GM12878 (cell line): ENCODE results near the gene SLITRK6. TPM values are rescaled to one million over a fixed set of nuclear protein-coding genes. Genes with fewer than 3 reads are reported as not detected.

Source experiments
- ATAC-seq: fragments of 200-7000 bp; cut with Tn5 transposase; 3 replicates; pipeline ENCODE4 v1.9.1; 2020; ENCODE audit warnings: mild to moderate bottlenecking, moderate library complexity
- BruUV-seq: library from RNA; stranded (reverse); fragments of 400-500 nt; replicated peaks from 2 replicates; lab custom pipeline; 2021; lab: Mats Ljungman, UMichigan
- CTCF ChIA-PET: fragments of 300-600 bp; sonication (Branson Sonifier 250); formaldehyde crosslinking; extraction: SDS; loops from one replicate; lab custom pipeline; 2021; ENCODE audit warnings: inconsistent platforms; lab: Yijun Ruan, JAX
- POLR2A ChIA-PET: fragments of 350-600 bp; formaldehyde crosslinking; extraction: SDS; loops from one replicate; lab custom pipeline; 2021; ENCODE audit warnings: inconsistent platforms; lab: Charles Lee
- RAD21 ChIA-PET: fragments of 300-600 bp; sonication (Branson Sonifier 250); formaldehyde crosslinking; loops from one replicate; lab custom pipeline; 2023; ENCODE audit warnings: antibody characterized with exemption; ENCODE audit not compliant: unreplicated experiment; lab: Charles Lee
- SMC1A ChIA-PET: fragments of 300-600 bp; sonication (Branson Sonifier 250); formaldehyde crosslinking; loops from one replicate; lab custom pipeline; 2023; ENCODE audit not compliant: unreplicated experiment, uncharacterized antibody; lab: Charles Lee
- DNase-seq: peaks from one replicate; pipeline ENCODE4 v3.0.0-alpha.2; 2011; ENCODE audit warnings: low read depth, low spot score
- FAIRE-seq: peaks from 3 replicates; lab custom pipeline; 2011; peaks lifted over from hg19 to GRCh38; lab: Jason Lieb, UNC
- H2AFZ ChIP-seq: 2 replicates; pipeline ENCODE4 v1.6.0; 2011; ENCODE audit warnings: low read depth, low read length, control low read depth; ENCODE audit not compliant: control insufficient read depth
- H3K27ac ChIP-seq: 2 replicates; pipeline ENCODE4 v1.5.1; 2011; ENCODE audit warnings: control low read depth; ENCODE audit not compliant: control insufficient read depth, insufficient read depth
- H3K27me3 ChIP-seq, 2 experiments: replicated peaks in 1 of 2; 2 replicates each; pipeline versions ENCODE4 v1.6.0 to v1.6.1; 2011; ENCODE audit warnings: low read length in 1 of 2; ENCODE audit not compliant: control insufficient read depth in 2 of 2, insufficient read depth in 2 of 2
- H3K36me3 ChIP-seq, 2 experiments: 2 replicates each; pipeline ENCODE4 v1.5.1; 2011; ENCODE audit warnings: low read length in 1 of 2; ENCODE audit not compliant: control insufficient read depth in 2 of 2, insufficient read depth in 2 of 2
- H3K4me1 ChIP-seq: 2 replicates; pipeline ENCODE4 v1.6.1; 2011; ENCODE audit warnings: mild to moderate bottlenecking, low read length, moderate library complexity, mixed read lengths; ENCODE audit not compliant: control insufficient read depth, insufficient read depth
- H3K4me2 ChIP-seq: 2 replicates; pipeline ENCODE4 v1.6.0; 2011; ENCODE audit warnings: control low read depth; ENCODE audit not compliant: control insufficient read depth, insufficient read depth
- H3K4me3 ChIP-seq: fragments of 200-600 bp; sonication (generic); 2 replicates; pipeline ENCODE4 v1.5.1; 2016
- H3K79me2 ChIP-seq: 2 replicates; pipeline ENCODE4 v1.6.0; 2011; ENCODE audit warnings: low read length; ENCODE audit not compliant: control insufficient read depth, insufficient read depth
- H3K9ac ChIP-seq: 2 replicates; pipeline ENCODE4 v1.8.0; 2011; ENCODE audit warnings: low read length, control low read depth, mixed read lengths; ENCODE audit not compliant: control insufficient read depth, insufficient read depth
- H3K9me3 ChIP-seq: replicated peaks from 3 replicates; pipeline ENCODE4 v1.5.1; 2011; ENCODE audit warnings: mild to moderate bottlenecking, low read length; ENCODE audit not compliant: control insufficient read depth, insufficient read depth
- H4K20me1 ChIP-seq: 2 replicates; pipeline ENCODE4 v1.6.0; 2011; ENCODE audit not compliant: control insufficient read depth, insufficient read depth
- EGR1 ChIP-seq, 2 experiments: IDR thresholded peaks; 1 replicate in 1 of 2; 2 replicates in 1 of 2; pipeline ENCODE4 v1.6.1; 2011 to 2012; ENCODE audit warnings: low read depth in 2 of 2, low read length in 2 of 2, borderline replicate concordance in 1 of 2, mild to moderate bottlenecking in 1 of 2, moderate library complexity in 1 of 2
- HDAC2 ChIP-seq: fragments of 200-600 bp; sonication (generic); IDR thresholded peaks from 2 replicates; pipeline ENCODE4 v1.6.1; 2017
- JUNB ChIP-seq: IDR thresholded peaks from 2 replicates; pipeline ENCODE4 v1.6.1; 2016; ENCODE audit warnings: antibody characterized with exemption, mild to moderate bottlenecking
- MTA2 ChIP-seq: fragments of 450-650 bp; IDR thresholded peaks from 2 replicates; pipeline ENCODE4 v1.6.1; 2016; ENCODE audit warnings: low read depth, mild to moderate bottlenecking, moderate library complexity
- MYC ChIP-seq: IDR thresholded peaks from 2 replicates; pipeline ENCODE4 v1.6.1; 2011; ENCODE audit warnings: mild to moderate bottlenecking, low read length, moderate library complexity, inconsistent platforms; ENCODE audit not compliant: insufficient read depth, insufficient replicate concordance, insufficient read length, severe bottlenecking
- POU2F2 ChIP-seq: IDR thresholded peaks from 3 replicates; pipeline ENCODE4 v1.6.1; 2011; ENCODE audit warnings: low read depth, mild to moderate bottlenecking, low read length, borderline replicate concordance
- RBBP5 ChIP-seq: fragments of 200-600 bp; sonication (generic); conservative IDR thresholded peaks from 2 replicates; pipeline ENCODE4 v1.6.1; 2016
- RUNX3 ChIP-seq: IDR thresholded peaks from 2 replicates; pipeline ENCODE4 v1.6.1; 2012; ENCODE audit warnings: low read length, inconsistent platforms
- TBL1XR1 ChIP-seq: IDR thresholded peaks from 2 replicates; pipeline ENCODE4 v1.6.1; 2012; ENCODE audit warnings: low read depth, low read length, improper control_type of control experiment
- YBX1 ChIP-seq: fragments of 450-650 bp; IDR thresholded peaks from 2 replicates; pipeline ENCODE4 v1.6.1; 2016; ENCODE audit warnings: antibody characterized with exemption
- ZNF217 ChIP-seq: fragments of 450-650 bp; IDR thresholded peaks from 2 replicates; pipeline ENCODE4 v1.6.1; 2017; ENCODE audit warnings: antibody characterized with exemption, mild to moderate bottlenecking
- ZNF24 ChIP-seq: fragments of 450-650 bp; IDR thresholded peaks from 2 replicates; pipeline ENCODE4 v1.6.1; 2017; ENCODE audit warnings: antibody characterized with exemption, mild to moderate bottlenecking
- ZNF622 ChIP-seq: fragments of 450-650 bp; IDR thresholded peaks from 2 replicates; pipeline ENCODE4 v1.6.1; 2017; ENCODE audit warnings: mild to moderate bottlenecking, inconsistent platforms
- WGBS: methylation state at CpG from one replicate; pipeline ENCODE4 v1.1.6; 2016; ENCODE audit warnings: low lambda C conversion rate; ENCODE audit not compliant: insufficient replicate concordance, insufficient coverage; ENCODE audit errors: missing lambda C conversion rate; 5-methylcytosine and 5-hydroxymethylcytosine counted together
- in situ Hi-C: fragments of 300-500 bp; cut with MboI; formaldehyde crosslinking; loops from 9 replicates; pipeline ENCODE4 v1.14.3; 2018; ENCODE audit warnings: mixed read lengths
- intact Hi-C: fragments of 100-400 bp; cut with micrococcal nuclease; formaldehyde crosslinking; loops from one replicate; pipeline ENCODE4 v1.14.2; 2022; ENCODE audit not compliant: unreplicated experiment
- polyA plus RNA-seq, 11 experiments: library from polyadenylated mRNA; depleted of rRNA in 4 of 11; unstranded in 6 of 11; stranded (reverse) in 5 of 11; fragments of >200 nt; fragmentation: Nextera tagmentation in 4 of 11; fragmentation: Illumina TruSeq in 1 of 11; extraction: Ambion mirVana in 4 of 11; extraction: Trizol in 1 of 11; gene quantifications; 1 replicate in 1 of 11; 2 replicates in 10 of 11; pipeline versions ENCODE4 v1.2.1 to v1.2.3, GENCODE V29; 2011 to 2016; ENCODE audit warnings: inconsistent platforms in 2 of 11, missing spikeins in 2 of 11, low read depth in 1 of 11
- total RNA-seq, 4 experiments: library from RNA; depleted of rRNA in 3 of 4; stranded (reverse); fragments of >200 nt in 3 of 4; fragmentation: Illumina TruSeq in 1 of 4; extraction: Trizol in 1 of 4; gene quantifications; 2 replicates each; pipeline versions ENCODE4 v1.2.1 to v1.2.3, GENCODE V29; 2013 to 2021
- TF ChIP-seq, protein P1 (sequence below): fragments of 450-650 bp; IDR thresholded peaks from 2 replicates; pipeline ENCODE4 v1.6.1; 2018; ENCODE audit warnings: mild to moderate bottlenecking, low read depth, moderate library complexity; ENCODE audit not compliant: partially characterized antibody
- TF ChIP-seq, protein P2 (sequence below): fragments of 450-650 bp; IDR thresholded peaks from 2 replicates; pipeline ENCODE4 v1.6.1; 2017; ENCODE audit warnings: low read depth, mild to moderate bottlenecking, moderate library complexity

The SLITRK6 gene
- total and polyA plus RNA-seq, 10 of the 15 experiments (the other 5 are each of a cell fraction or from before 2014, with no cell fraction given) = not detected

DNA sequence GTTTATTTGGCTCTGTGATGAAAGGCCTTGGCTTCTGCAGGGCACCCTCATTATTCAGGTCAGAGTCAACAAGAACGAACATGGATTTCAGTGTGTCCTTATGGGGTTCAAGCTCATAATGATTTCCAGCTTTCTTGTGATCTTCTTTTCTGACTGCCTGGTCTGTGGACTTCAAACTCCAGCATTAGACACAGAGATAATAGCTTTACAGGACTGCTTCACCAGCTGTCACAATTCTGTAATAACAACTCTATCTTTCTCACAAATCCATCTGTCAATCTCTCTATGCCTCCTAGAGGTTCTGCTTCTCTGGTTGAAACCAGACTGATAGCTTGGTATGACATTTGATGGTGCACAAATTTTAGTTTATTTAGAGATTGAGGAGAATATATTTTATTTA, 13.1 kb upstream of the SLITRK6 start:
- Histone ChIP-seq H3K27me3 (no peaks in the 10 kb centered on the region), H3K36me3 (no peaks in the 10 kb centered on the region), H4K20me1 (no peaks in the 10 kb centered on the region), H3K9ac (no peak overlapping the region), H3K4me2 (no peak overlapping the region), H3K27ac (no peak overlapping the region), H3K4me3 (no peak overlapping the region), H2AFZ (no peak overlapping the region), H3K79me2 (no peaks in the 10 kb centered on the region), H3K9me3 (no peaks in the 10 kb centered on the region), H3K4me1 (no peaks in the 10 kb centered on the region)
- TF ChIP-seq MTA2 (no peak), JUNB (no peak), HDAC2 (no peak), ZNF24 (no peak), EGR1 (IDR thresholded peaks at IDR 0.05; ENCODE audit: borderline replicate concordance in 1 of 2, low read depth in 2 of 2, low read length in 2 of 2) (no peak), RUNX3 (no peak), TBL1XR1 (no peak), ZNF622 (no peak), RBBP5 (no peak), YBX1 (no peak), MYC (no peak), POU2F2 (no peak), ZNF217 (no peak)
- TF ChIP-seq, protein P1, sequence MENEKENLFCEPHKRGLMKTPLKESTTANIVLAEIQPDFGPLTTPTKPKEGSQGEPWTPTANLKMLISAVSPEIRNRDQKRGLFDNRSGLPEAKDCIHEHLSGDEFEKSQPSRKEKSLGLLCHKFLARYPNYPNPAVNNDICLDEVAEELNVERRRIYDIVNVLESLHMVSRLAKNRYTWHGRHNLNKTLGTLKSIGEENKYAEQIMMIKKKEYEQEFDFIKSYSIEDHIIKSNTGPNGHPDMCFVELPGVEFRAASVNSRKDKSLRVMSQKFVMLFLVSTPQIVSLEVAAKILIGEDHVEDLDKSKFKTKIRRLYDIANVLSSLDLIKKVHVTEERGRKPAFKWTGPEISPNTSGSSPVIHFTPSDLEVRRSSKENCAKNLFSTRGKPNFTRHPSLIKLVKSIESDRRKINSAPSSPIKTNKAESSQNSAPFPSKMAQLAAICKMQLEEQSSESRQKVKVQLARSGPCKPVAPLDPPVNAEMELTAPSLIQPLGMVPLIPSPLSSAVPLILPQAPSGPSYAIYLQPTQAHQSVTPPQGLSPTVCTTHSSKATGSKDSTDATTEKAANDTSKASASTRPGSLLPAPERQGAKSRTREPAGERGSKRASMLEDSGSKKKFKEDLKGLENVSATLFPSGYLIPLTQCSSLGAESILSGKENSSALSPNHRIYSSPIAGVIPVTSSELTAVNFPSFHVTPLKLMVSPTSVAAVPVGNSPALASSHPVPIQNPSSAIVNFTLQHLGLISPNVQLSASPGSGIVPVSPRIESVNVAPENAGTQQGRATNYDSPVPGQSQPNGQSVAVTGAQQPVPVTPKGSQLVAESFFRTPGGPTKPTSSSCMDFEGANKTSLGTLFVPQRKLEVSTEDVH = no peak
- TF ChIP-seq, protein P2, sequence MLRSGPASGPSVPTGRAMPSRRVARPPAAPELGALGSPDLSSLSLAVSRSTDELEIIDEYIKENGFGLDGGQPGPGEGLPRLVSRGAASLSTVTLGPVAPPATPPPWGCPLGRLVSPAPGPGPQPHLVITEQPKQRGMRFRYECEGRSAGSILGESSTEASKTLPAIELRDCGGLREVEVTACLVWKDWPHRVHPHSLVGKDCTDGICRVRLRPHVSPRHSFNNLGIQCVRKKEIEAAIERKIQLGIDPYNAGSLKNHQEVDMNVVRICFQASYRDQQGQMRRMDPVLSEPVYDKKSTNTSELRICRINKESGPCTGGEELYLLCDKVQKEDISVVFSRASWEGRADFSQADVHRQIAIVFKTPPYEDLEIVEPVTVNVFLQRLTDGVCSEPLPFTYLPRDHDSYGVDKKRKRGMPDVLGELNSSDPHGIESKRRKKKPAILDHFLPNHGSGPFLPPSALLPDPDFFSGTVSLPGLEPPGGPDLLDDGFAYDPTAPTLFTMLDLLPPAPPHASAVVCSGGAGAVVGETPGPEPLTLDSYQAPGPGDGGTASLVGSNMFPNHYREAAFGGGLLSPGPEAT = no peak
- no TSS peak for BruUV-seq
- DNase-seq = no peak
- in situ Hi-C loops = no loop called here
- 0% methylated on average over 1 of the region's 1 CpG for WGBS
- intact Hi-C loops = no loop called here
- no peak for ATAC-seq
- ChIA-PET SMC1A (no interaction called here), RAD21 (interaction anchor here (1.2 kb wide), 1 partner anchor 916 kb away, joined by 3 read pairs; no protein-coding TSS in a partner anchor), POLR2A (no interaction called here), CTCF (interaction anchor here (0.6 to 0.7 kb wide), 2 partner anchors 16 to 21 kb away, joined by 3 read pairs; no protein-coding TSS in a partner anchor)
- no peak for FAIRE-seq
